Neural crest cell (in vitro differentiated cells): ENCODE results near the gene CBX8. TPM values are rescaled to one million over a fixed set of nuclear protein-coding genes. Genes with fewer than 3 reads are reported as not detected.

ENCODE experiments used
- DNase-seq: peaks from one replicate; pipeline ENCODE4 v3.0.0; 2021; ENCODE audit warnings: low read depth, mixed read lengths, low spot score
- H3K27ac Mint-ChIP-seq: one replicate; pipeline ENCODE4 v1.8.0; 2021; ENCODE audit warnings: mild to moderate bottlenecking, mixed read lengths; ENCODE audit not compliant: unreplicated experiment
- H3K27me3 Mint-ChIP-seq: 2 replicates; pipeline ENCODE4 v1.8.0; 2021; ENCODE audit warnings: low read depth, mild to moderate bottlenecking, mixed read lengths
- H3K36me3 Mint-ChIP-seq: 2 replicates; pipeline ENCODE4 v1.8.0; 2021; ENCODE audit warnings: low read depth, mild to moderate bottlenecking, mixed read lengths
- H3K4me1 Mint-ChIP-seq: 2 replicates; pipeline ENCODE4 v1.8.0; 2021; ENCODE audit warnings: mixed read lengths
- H3K4me3 Mint-ChIP-seq: one replicate; pipeline ENCODE4 v1.8.0; 2021; ENCODE audit warnings: mild to moderate bottlenecking, mixed read lengths
- H3K9me3 Mint-ChIP-seq: 2 replicates; pipeline ENCODE4 v1.8.0; 2021; ENCODE audit warnings: mixed read lengths
- total RNA-seq: library from RNA; stranded (reverse); gene quantifications from 2 replicates; pipeline ENCODE4 v1.2.1, GENCODE V29; 2021
- TF ChIP-seq, protein P1 (sequence below): fragments of 200-600 bp; sonication (generic); conservative IDR thresholded peaks from 2 replicates; pipeline ENCODE4 v1.5.0; 2021; ENCODE audit warnings: antibody characterized with exemption, mild to moderate bottlenecking

CBX8 gene
- total RNA-seq, 1 donor from 2014 or later = 19.2 TPM

DNA sequence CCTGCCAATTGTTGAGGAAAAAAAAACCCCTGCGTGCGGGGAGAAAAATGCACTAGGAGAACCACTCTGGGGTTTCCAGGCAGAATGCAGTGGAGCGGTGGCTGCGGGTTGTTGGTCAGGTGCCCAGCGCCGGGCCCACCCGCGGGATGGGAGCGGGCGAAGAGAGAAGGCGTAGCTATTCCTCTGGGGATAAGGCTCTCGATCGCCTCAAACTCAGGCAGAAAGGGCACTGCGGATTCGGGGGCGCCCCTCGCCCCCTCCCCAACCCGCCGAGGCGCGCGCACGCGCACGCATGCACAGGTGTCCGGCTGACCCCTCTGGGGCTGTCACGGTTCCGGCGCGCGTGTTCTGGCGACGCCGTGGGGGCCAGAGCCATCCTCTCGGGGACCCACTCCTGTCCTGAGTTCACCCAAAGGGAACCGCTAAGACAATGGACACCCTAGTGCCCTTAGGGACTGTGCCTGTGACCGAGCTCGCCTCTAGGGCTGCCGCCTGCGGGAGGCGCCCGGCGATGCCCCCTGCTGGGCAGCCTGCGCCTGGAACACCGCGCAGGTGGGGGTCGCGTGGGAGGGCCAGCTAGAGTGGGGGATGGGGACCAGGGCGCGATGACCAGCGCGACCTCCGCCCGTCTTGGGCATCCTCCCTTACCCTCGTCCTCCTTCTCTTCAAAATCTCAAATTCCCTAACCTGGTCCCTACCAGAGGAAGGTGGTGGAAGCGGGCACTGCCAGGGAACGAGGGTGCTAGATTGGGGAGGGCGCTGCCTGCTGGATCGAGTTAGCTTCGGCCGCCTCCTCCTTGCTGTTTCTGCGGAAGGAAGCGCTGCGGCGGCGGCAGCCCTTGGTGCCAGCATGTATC lies 14.4 kb upstream of the CBX8 start:
- Mint-ChIP-seq H3K4me1 (peaks cover 29% of the 10 kb centered on the region), H3K4me3 (peak overlapping the region; percentile 88), H3K36me3 (no peaks in the 10 kb centered on the region), H3K27ac (peak overlapping the region; percentile 59), H3K9me3 (no peaks in the 10 kb centered on the region), H3K27me3 (peaks cover 79% of the 10 kb centered on the region)
- no peak for DNase-seq
- TF ChIP-seq, protein P1, sequence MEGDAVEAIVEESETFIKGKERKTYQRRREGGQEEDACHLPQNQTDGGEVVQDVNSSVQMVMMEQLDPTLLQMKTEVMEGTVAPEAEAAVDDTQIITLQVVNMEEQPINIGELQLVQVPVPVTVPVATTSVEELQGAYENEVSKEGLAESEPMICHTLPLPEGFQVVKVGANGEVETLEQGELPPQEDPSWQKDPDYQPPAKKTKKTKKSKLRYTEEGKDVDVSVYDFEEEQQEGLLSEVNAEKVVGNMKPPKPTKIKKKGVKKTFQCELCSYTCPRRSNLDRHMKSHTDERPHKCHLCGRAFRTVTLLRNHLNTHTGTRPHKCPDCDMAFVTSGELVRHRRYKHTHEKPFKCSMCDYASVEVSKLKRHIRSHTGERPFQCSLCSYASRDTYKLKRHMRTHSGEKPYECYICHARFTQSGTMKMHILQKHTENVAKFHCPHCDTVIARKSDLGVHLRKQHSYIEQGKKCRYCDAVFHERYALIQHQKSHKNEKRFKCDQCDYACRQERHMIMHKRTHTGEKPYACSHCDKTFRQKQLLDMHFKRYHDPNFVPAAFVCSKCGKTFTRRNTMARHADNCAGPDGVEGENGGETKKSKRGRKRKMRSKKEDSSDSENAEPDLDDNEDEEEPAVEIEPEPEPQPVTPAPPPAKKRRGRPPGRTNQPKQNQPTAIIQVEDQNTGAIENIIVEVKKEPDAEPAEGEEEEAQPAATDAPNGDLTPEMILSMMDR = peak; percentile 70

DNA sequence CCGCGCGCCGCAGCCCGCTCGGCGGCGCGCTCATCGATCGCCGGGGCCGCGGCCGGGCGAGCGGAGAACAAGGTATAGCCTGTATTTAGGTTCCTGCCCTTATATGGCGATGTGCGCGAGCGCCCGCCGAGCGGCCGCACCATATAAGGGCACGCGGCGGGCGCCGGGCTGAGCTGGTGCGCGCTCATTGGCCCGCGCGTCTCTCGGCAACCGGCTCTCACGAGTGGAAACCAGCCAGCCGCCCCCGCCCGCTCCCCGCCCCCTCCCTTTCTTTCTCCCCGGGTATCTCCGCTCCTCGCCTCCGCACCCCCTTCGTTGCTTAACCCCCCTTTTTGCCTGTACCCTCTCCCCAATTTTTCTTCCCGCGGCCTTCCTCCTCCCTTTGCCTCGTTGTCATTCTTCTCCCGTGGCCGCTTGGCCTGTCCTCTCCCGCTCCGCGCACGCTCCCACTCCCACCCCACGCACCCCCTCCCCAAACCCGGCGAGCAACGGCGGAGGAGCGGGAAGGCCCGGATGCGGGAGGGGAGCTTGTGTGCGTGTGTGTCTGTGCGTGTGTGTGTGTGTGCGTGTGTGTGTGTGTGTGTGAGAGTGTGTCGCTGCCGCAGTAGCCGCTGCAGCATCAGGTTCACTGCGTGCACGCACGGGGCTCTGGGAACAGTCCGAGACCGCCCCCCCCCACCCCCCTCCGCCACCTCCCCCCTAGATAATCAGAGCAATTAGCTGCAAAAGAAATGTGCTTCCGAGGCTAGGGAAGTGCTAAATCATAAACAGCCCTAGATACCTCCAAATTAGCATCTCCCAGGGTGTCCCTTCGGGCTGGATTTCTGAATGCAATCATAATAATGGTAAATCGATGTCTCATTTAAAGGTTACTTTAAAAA lies 13.5 kb upstream of the CBX8 start:
- Mint-ChIP-seq H3K9me3 (no peaks in the 10 kb centered on the region), H3K4me3 (peak overlapping the region; percentile 83), H3K27ac (peak overlapping the region; percentile 59), H3K4me1 (peaks cover 32% of the 10 kb centered on the region), H3K36me3 (no peaks in the 10 kb centered on the region), H3K27me3 (peaks cover 83% of the 10 kb centered on the region)
- TF ChIP-seq, protein P1 = no peak
- DNase-seq = peak; percentile 68

DNA sequence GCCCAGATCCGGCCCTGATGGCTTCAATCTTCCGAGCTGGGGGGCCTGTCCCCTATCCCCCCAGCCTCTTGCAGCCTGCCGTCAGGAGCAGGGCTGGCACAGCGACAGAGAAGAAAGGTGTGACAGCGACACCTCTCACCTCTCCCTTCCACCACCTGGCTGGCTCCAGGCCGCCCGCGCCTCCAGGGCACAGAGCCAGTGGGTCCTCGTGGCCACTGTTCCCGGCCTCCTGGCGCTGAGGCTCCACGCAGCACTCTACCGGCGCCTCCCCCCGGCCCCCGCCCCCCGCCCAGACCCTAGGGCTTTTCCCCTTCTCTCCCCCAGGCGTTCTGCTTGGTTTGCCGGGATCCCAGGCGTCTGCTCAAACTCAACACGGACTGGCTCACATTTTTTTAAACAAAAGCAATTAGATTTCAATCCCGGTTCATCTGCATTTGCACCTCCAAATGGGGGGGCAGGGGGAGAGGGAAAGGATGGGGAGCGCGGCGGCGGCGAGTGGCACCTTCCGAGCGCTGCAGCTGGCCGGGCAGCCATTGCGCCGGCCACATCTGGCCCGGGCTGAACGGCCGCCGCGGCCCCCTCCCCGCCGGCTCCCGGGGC lies 12.8 kb upstream of the CBX8 start:
- Mint-ChIP-seq H3K4me1 (peaks cover 38% of the 10 kb centered on the region), H3K4me3 (peak overlapping the region; percentile 70), H3K36me3 (no peaks in the 10 kb centered on the region), H3K27me3 (peaks cover 87% of the 10 kb centered on the region), H3K27ac (peak overlapping the region; percentile 86), H3K9me3 (no peaks in the 10 kb centered on the region)
- TF ChIP-seq, protein P1 = no peak
- no peak for DNase-seq

DNA sequence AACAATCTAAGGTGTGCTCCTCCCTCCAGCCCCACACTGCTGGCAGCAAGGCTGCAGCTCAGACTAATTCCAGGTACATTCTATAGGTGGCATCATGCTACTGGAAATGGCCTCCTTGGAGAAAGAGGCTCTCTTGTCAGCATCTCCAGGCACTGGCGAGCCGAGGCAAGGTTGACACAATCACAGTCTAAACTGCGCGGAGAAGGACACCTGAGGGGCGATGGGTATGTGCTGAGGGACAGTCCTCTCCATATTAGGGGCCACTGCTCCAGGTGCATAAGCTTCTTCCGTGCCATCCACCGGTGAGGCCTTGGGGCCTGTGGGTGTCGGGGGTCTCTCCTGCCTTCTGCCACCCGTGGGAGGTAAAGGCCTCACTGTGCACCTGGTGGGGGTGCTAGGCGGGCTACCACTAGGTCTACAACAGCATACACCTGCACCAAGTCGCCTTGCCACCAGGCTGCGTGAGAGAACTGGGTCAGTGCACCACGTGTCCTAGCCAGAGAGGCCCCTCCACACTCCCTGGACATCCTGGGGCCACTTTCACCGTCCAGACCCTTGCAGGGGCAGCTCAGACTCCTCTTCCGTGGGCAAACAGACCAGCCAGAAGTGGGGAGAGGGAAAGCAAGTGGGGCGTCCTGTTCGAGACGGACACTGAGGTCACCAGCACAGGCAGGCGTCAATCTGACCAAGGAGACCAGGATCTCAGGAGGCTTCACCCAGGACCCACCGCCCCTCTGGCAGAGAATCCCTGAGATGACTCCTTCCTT lies 12.1 kb upstream of the CBX8 start:
- Mint-ChIP-seq H3K4me3 (peak overlapping the region; percentile 55), H3K4me1 (peaks cover 38% of the 10 kb centered on the region), H3K9me3 (no peaks in the 10 kb centered on the region), H3K27ac (no peak overlapping the region), H3K36me3 (peaks cover 2% of the 10 kb centered on the region), H3K27me3 (peaks cover 86% of the 10 kb centered on the region)
- TF ChIP-seq, protein P1 = no peak
- DNase-seq = no peak
